Frontal cortex (tissue), 4 donors: Measurements from ENCODE around the gene SDK1. TPM values are rescaled to one million over a fixed set of nuclear protein-coding genes. Genes with fewer than 3 reads are reported as not detected.

Source experiments
- DNase-seq, 2 donors: peaks; one replicate each; pipeline ENCODE4 v3.0.0; 2012; ENCODE audit warnings: low spot score in 2 of 2
- FAIRE-seq: peaks from 2 replicates; lab custom pipeline; 2012; peaks lifted over from hg19 to GRCh38; lab: Jason Lieb, UNC
- total RNA-seq: library from RNA; depleted of rRNA; stranded (reverse); fragments of >200 nt; gene quantifications from one replicate; pipeline ENCODE4 v1.2.3, GENCODE V29; 2014
- donor health status: control.
- donor health status: control.
- donor health status: control.

SDK1 gene
- total RNA-seq, 1 donor from 2014 or later, result 33.0 TPM

DNA sequence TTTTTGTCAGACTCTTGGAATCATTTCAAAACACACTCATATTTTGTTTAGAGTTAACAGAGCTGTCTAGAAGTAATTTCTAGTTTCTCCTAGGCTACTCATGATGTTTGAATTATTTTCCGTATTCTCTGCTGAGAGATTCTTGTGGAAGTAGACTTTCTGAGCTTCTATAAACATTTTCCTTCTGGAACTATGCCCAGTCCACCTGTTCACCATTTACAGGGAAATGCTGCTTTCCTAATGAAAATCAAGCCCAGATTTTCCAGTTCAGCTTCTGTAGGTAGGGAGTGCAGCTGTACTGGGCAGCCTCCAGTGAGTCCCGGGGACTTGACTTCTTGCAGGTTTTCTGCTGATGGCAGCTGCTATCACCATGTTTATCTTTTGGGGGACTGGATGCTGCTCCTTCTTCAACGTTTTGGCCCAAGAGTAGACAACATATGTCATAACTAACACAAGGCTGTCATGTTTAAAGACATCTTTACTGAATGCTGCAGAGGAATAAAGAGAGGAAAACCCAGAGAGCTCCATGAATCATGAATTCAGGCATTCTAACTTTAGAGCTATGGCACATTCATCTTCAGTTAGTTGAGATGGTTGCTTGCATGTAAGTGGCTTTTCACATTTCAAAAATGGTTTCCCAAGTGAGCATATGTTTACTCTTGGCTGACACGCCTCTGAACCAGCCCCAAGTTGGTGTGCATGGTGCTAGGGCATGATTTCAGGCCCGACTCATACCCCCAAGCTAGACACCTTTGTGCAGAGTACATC, 85.6 kb downstream of the SDK1 start:
- no peak for FAIRE-seq
- DNase-seq, result no peak

DNA sequence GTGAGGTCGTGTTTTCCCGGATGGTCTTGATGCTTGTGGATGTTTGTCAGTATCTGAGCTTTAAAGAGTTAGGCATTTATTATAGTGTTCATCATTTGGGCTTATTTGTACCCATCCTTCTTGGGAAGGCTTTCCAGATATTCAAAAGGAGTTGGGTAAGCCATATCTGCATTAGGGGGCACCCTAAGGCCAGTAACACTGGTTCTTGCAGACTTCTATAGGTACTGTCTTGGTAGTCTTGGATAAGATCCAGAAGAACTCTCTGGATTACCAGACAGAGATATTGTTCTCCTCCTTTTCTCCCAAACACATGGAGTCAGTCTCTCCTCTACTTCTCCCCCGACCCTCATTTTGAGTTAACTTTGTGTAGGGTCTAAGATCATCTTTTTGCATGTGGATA, 92.8 kb downstream of the SDK1 start:
- FAIRE-seq (no peak), DNase-seq (no peak)

DNA sequence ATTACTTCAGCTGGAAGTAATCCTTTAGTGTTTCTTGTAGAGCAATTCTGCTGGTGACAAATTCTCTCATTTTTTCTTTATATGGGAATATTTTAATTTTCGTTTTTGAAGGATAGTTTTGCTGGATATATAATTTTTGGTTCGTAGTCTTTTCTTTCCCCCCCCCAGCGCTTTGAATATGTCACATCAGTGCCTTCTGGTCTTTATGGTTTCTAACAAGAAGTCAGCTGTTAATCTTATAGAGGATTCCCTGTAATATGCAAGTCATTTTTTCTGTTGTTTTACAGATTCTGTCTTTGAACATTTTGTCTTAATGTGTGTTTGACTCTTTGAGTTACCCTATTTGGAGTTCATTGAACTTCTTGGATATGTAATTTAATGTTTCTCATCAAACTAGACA, 96.3 kb downstream of the SDK1 start:
- FAIRE-seq (no peak), DNase-seq (no peak)

DNA sequence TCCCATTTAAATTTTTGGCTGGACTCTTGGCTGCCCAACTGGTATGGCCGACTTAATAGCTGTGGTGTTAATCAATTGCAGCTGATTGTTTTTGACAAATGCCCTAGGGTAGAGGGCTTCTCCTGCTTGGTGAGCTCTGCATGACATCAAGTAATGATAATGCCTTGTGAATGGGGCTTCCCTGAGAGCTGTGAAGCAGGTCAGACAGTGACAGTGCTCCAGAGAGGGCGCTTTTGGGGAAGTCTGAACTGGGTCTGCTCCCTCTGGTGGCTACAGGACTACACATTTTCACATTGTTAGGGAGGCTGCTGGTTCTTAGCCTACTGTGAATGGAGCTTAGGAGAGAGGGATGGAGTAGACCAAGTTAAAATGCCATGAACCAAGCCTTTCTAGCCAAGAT, 98.8 kb downstream of the SDK1 start:
- no peak for DNase-seq
- FAIRE-seq, result no peak

DNA sequence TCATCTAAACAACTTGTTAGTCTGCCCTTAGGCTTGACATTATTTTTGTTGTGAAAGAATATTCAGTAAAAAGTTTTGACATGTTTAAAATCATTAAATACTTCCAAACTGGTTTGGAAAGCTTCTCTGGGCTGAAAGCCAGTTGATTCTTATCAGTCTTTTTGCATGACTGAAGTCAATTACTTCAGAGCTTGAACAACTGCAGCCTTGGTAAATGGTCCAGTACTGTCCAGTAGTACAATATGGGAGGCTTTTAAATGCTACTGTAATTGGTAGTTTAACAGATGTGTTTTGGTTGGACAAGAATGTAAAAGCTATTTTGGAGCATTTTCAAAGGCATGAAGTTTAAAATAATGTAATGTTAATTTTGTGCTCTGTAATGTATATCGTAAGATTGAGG, 103.4 kb downstream of the SDK1 start:
- FAIRE-seq, result no peak
- no peak for DNase-seq

DNA sequence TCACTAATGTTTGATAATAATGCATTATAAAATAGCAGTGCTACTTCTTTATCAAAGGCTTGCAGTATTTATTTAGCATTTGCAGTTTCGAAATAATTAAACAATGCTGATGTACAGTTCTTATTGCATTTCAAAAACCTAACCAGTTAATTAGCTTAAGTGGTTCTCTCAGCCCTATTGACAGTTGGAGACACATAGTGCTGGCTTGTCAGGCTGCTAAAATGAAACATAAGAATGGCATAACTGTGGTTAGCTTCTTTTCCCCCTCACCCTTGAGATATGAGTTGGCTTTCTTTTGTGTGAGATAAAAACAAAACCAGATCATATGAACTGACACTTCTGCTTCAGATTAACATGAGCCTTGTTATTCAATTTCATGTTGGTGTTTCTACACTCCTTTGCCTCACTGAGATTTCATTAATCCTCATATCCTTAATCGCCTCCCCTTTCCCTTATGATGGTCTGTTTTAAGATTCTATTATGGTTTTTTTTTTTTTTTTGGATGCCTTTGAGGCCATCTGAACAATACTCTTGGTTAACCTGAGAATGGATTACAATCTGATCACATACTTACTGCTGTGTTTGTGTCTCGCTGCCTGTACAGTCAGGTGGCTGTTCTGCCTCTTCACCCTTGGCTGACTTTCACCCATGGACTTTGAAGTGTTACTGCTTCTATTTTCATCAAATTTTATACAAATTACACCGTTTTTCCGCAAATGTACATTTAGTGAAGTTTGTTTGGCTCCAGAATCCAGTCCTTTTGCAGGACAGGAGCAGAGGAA, 108.0 kb downstream of the SDK1 start:
- DNase-seq, result no peak
- FAIRE-seq, result no peak

DNA sequence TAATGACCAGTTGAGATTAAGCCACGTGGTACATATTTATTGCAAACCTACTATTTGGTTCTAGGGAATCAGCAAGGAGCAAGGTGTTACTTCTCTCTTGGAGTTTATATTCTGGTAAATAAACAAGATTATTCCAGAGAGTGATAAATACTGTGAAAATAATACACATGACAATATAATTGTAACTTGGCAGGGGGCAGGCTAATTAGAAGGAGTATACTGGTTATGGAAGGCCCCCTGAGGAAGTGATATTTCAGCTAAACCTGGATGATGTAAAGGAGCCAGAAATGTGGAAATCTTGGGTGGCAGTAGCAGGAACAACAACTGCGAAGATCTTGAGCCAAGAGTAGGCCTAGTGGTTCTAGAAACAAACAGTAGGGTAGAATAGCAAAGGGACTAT, 111.8 kb downstream of the SDK1 start:
- DNase-seq (no peak), FAIRE-seq (no peak)

DNA sequence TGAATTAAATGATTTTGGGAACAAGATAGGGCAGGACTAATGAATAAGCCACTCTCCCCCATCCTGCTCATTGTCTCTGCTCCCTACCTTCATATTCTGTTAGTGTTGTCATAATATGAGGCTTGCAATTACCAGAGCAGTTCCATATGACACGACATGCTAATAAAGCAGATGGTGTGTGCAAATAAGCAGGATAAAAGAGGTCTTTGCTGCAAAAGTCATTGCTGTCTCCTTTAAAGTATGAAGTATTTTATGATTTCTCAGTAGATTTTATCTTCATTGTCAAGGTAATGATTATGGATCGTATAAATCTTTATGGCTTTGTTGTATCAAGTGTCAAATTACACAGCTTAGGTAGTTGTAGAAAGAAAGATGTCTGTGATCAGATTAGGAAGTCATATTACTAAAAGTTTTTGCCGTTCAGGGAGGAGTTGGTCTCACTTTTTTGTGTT, 114.8 kb downstream of the SDK1 start:
- FAIRE-seq (no peak), DNase-seq (no peak)

DNA sequence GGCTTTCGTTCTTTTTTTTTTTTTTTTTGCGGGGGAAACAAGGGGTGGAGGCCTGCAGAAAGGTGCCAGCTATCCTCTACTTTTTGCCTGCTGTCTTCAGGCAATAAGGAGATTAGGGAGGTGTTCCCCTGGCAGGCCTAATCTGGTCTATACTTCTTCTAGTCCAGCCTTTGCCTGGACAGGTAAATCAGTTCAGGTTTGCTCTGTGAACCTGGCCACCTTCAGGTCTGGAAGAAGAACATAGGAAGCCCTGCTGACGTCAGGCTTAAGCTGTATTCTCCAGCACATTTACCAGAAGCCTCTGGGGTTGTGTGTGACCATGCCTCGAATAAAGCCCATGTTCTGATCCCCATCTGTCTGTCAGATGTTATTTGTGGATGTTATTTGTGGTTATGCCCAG, 115.4 kb downstream of the SDK1 start:
- FAIRE-seq (no peak), DNase-seq (no peak)

DNA sequence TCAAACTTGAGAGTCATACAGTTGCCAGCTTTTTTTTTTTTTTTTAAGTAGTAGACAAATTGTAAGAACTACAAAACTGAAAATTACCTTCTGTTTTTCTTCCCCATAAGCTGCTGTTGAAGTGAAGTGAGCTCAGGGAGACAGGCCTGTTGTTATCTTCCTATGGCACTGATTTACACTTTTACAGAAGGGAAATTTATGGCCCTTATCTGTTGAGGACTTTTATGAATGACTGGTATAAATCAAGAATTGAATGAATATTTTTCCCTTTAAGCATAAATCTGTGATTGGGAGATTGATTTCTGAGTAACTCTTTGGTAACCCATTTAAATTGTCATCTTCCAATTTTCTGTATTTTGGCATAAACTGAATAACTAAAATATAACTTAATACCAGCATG, 124.0 kb downstream of the SDK1 start:
- FAIRE-seq, result no peak
- DNase-seq, result no peak

DNA sequence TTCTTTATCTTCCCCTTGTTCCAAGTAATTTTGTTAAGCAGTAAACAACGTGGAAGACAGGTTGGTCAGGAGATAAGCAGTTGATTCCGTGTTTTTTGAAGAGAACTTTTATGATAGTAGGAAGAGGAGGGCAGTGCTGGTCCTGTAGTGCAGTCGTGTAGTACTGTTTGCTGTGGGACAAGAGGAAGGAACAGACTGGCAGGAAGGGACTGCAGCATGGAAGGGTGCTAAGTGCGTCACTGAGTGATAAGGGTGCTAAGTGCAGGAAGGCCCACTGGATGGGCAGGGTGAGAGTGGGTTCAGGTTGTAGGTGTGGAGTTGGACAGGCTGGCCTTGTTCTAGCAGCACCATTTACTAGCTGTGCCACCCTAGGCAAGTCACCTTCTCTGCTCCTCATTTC, 125.0 kb downstream of the SDK1 start:
- no peak for DNase-seq
- FAIRE-seq, result no peak

DNA sequence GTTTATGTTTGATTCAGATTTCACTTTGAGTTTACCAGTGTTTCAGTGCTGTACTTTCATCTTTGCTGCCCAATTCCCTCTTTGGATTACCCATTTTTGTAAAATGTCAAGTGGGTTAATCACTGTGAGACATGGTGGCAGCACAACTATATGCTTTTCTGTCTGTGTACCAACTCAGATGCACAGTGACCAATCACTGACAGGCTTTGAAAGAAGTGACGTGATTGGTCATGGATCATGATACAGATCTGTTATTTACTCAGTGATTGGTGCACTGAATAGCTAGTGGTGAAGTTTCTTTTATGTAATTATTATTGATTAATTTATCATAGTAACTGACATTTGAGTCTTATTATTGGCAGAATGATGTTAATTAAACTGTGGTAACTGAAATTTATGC, 126.9 kb downstream of the SDK1 start:
- no peak for DNase-seq
- FAIRE-seq, result no peak

DNA sequence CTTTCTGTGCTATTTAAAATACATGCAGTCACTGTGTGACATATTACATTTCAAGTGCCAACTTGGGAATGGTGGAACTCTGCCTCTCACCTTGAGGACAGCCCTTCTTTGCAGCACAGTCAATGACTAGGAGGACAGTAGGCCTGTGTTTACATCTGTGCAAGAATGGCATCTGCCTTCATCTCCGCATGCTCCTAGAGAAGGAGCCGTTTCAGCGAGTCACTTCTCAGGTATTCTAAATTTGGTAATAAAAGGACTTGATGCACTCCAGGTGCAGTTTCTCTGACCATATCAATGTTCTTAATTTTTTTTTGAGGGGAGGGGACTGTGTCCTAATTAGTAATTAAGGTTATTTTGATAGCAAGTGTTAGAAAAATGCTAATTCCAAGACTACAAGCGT, 128.9 kb downstream of the SDK1 start:
- no peak for FAIRE-seq
- DNase-seq, result no peak

DNA sequence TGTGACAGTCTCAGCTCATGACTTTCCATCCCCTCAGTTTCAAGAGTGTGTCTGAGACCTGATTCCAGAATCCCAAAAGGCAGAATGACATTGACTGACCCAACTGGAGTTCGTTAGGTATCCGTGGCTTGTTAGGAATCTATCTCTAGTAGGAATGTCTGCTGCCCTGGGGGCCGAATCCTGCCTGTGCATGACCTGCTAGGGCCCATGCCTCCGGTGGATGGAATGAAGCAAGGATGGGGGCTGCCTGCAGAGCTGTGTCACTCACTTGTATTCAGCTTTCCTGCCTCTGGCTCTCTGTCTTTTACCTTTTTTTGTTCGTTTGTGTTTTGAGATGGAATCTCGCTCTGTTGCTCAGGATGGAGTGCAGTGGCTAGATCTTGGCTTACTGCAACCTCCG, 129.5 kb downstream of the SDK1 start:
- no peak for FAIRE-seq
- DNase-seq, result no peak

DNA sequence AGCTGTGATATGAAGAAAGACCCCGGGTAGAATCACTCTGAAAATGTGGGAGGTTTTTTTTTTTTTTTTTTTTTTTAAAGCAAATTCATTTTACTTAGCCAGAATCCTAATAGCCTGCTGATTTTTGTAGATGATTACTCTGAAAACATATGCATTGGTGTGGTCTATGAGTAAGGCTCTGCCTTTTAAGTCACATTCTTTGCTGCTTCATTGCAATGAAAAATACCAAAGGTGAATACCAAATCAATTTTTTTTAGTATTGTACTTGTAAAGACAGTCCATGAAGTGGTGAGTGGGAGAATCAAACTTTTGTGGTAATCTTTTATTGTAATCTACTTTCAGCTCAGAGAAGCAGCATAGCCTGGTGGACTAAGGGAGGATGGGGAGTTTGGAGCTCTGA, 130.3 kb downstream of the SDK1 start:
- FAIRE-seq (no peak), DNase-seq (no peak)

DNA sequence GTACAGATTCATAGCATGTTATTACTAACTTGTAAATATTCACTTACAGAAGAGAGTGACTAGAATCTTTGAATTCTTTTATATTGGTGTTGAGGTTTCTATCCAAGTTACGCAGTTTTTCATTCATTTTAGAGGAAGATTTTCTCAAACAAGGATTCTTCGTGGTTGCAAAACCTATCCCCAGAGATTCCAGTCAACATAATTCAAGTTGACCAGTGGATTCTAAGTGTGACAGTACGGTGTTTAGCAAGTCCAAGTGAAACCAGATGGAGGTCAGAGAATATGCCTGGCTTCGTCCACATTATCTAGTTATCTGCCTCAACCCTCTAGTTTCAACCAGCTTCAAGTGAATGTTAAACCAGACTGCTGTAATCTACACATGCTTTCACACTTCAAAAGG, 131.9 kb downstream of the SDK1 start:
- FAIRE-seq, result no peak
- no peak for DNase-seq

DNA sequence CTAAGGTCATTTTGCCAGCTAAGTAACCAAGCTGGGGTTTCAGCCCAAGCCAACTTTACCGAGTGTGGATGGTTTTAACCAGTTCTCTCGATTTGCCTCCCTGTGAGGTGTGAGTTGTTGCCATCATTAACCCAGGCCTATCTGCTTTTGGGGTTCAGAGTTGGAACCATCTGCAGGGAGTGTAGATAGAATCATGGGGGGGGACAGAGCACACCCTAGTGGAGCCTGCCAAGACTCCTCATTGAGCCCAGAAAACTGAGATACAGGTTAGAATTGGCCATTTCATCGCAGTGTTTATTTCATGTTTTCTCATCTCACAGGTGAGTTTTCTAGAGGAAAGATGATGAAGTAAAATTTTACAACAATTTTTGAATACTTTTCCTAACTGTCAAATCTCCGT, 133.6 kb downstream of the SDK1 start:
- no peak for FAIRE-seq
- DNase-seq, result no peak

DNA sequence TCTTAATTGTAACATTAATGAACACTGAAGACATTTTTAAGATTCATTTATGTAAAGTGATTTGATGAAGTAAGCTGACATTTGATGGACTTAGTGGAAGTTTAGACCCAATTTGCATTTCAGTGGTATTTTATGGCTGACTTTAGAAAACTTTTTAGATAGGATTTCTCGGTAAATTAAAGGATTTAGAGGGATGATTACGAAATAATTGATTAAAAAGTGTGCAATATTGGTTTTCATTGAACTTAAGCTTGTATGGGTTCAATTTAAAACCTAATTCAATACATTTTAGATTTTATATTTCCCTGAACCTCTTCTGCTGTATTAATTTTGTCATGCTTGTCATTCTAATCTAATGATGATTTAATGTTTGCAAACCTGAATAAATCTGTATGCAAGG, 135.1 kb downstream of the SDK1 start:
- DNase-seq (no peak), FAIRE-seq (no peak)

DNA sequence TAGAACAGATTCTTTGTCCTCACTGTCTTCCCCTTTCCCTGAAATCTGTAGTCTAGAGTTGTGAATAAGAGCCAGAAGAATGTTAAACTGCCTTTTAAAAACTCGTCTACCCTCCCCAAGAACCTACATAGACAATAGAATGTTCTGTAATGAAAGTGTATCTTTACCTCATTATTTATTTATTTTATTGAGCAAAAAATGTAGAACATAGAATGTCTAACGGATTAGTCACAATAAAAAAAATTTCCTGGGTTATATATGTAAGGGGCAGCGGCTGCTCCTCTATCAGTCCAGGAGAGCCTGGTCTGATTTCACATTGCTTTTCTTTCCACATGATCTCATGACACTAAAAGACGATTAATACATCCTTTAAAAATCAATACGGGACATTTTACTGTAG, 135.7 kb downstream of the SDK1 start:
- DNase-seq (no peak), FAIRE-seq (no peak)

DNA sequence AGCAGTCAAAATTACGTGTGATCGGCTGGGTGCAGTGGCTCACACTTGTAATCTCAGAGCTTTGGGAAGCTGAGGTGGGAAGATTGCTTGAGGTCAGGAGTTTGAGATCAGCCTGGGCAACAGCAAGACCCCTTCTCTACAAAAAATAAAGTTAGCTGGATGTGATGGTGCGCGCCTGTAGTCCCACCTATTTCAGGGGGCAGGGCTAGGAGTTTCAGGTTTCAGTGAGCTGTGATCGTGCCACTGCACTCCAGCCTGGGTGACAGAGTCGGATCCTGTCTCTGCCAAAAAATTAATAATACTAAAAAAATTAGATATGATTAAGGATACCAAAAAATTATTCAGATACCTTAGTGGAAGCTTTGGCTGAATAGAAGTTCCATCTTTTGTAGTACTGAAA, 136.4 kb downstream of the SDK1 start:
- no peak for DNase-seq
- no peak for FAIRE-seq

DNA sequence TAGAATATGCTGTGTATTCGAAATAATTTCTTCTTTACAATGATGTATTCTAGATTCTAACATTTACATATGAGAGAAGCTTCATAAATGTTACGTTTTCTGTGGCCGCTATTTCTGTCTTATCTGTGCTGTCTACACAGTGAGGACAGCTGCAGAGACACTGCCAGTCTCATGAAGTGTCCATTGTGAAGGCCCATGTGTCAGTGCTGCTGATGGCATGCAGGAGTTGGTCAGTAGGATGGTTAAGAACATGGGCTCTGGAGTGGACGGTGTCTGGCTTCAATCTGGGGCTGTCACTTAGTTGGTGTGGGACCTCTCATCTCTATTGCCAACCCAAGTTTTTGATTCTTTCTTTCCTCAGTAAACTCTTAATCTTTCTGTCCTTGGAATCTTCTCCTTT, 137.3 kb downstream of the SDK1 start:
- FAIRE-seq, result no peak

More for the DNA sequence above, 137.3 kb downstream of the SDK1 start:
- DNase-seq, result no peak
